GM12874 (cell line): ENCODE measurements around the gene SLC5A4.

Experiments
- TF ChIP-seq, protein P1 (sequence below): IDR thresholded peaks from 2 replicates; pipeline ENCODE4 v1.5.1; 2011; ENCODE audit warnings: low read depth, mild to moderate bottlenecking, control low read depth, low read length, moderate library complexity; ENCODE audit not compliant: insufficient read depth

The SLC5A4 gene

GRCh38 chr22:32226326-32227104 is 28.6 kb downstream of the SLC5A4 start:
- TF ChIP-seq, protein P1, sequence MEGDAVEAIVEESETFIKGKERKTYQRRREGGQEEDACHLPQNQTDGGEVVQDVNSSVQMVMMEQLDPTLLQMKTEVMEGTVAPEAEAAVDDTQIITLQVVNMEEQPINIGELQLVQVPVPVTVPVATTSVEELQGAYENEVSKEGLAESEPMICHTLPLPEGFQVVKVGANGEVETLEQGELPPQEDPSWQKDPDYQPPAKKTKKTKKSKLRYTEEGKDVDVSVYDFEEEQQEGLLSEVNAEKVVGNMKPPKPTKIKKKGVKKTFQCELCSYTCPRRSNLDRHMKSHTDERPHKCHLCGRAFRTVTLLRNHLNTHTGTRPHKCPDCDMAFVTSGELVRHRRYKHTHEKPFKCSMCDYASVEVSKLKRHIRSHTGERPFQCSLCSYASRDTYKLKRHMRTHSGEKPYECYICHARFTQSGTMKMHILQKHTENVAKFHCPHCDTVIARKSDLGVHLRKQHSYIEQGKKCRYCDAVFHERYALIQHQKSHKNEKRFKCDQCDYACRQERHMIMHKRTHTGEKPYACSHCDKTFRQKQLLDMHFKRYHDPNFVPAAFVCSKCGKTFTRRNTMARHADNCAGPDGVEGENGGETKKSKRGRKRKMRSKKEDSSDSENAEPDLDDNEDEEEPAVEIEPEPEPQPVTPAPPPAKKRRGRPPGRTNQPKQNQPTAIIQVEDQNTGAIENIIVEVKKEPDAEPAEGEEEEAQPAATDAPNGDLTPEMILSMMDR: no peak

- TF ChIP-seq, protein P1: no peak
Measured at GRCh38 chr22:32222991-32223390, 32.2 kb downstream of the SLC5A4 start.

DNA sequence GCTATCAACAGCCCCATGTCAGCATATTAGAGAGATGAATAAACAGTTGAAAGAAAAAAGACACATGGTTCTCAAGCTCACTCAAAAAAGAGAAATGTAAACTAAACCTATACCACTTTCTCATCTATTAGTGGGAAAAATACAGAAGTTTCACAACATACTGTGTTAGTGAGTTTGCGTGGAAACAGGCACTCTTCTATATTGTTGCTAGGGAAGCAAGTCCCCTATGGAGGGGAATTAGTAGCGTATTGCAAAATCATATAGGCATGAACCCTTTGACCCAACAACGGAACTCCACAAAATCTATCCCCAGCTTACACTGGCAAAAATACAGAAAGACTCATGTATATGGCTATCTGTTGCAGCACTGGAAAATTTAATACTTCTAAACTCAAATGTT is 36.1 kb downstream of the SLC5A4 start:
- TF ChIP-seq, protein P1: no peak

- TF ChIP-seq, protein P1: no peak
Measured at GRCh38 chr22:32218470-32218869, 36.7 kb downstream of the SLC5A4 start.

DNA sequence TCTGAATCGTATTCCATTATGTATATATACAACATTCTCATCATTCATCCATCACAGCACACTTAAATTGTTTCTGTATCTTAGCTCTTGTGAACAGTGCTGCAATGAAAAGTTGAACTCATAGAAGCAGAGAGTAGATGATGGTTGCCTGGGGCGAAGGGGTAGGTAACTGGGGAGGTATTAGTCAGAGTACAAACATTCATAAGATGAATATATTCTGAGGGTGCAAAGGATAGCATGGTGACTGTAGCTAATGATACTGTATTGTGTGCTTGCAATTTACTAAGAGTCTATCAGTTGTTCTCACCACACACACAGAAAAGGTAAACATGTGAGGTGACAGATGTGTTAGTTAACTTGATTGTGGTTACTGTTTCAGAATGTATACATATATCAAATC is 37.7 kb downstream of the SLC5A4 start:
- TF ChIP-seq, protein P1: no peak

- TF ChIP-seq, protein P1: no peak
Measured at GRCh38 chr22:32216911-32217310, 38.2 kb downstream of the SLC5A4 start.

DNA sequence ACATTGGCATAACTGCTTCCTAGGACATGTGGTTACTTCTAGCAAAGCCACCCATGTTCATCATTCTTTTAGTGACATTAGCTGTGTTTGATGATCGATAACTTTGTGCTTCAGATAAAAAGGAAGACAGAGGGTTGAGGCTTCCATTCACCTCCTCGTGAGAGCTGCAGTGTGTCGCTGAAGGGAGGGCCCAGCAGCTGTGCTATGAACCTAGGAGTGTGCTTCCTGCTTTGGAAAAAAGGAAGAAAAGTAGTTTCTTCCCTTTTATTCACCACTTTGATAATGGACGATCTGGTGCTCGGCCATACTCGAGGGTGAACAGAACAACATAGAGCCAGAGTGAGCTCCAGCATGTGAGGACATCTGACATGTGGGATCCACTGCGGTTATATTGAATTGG is 44.1 kb downstream of the SLC5A4 start:
- TF ChIP-seq, protein P1: no peak
